Right cardiac atrium (tissue), 5 donors: ENCODE data around the gene RTTN. TPM values are rescaled to one million over a fixed set of nuclear protein-coding genes. Genes with fewer than 3 reads are reported as not detected.

ENCODE experiments used
- ATAC-seq, 2 donors: fragments of 200-7000 bp; cut with Tn5 transposase; one replicate each; pipeline versions ENCODE4 v1.8.0 to v1.9.1; 2020; ENCODE audit warnings: moderate library complexity in 2 of 2, mild to moderate bottlenecking in 1 of 2
- DNase-seq, 3 donors: peaks; one replicate each; pipeline ENCODE4 v3.0.0-alpha.2; 2020
- H3K27ac ChIP-seq: one replicate; pipeline ENCODE4 v1.5.1; 2013; ENCODE audit warnings: mild to moderate bottlenecking, low read length, control low read depth, moderate library complexity
- H3K27me3 ChIP-seq: one replicate; pipeline ENCODE4 v1.6.1; 2013; ENCODE audit not compliant: control insufficient read depth, insufficient read depth
- H3K4me1 ChIP-seq: one replicate; pipeline ENCODE4 v1.6.1; 2013; ENCODE audit warnings: low read length; ENCODE audit not compliant: control insufficient read depth, insufficient read depth
- H3K4me3 ChIP-seq: one replicate; pipeline ENCODE4 v1.5.1; 2013; ENCODE audit warnings: low read length, control low read depth
- H3K9me3 ChIP-seq: one replicate; pipeline ENCODE4 v1.6.1; 2013; ENCODE audit warnings: low read length; ENCODE audit not compliant: control insufficient read depth
- WGBS: extraction: QIAGEN DNeasy Blood & Tissue Kit; methylation state at CpG from one replicate; pipeline ENCODE4 v1.1.7; 2013; 5-methylcytosine and 5-hydroxymethylcytosine counted together
- intact Hi-C, 4 donors: fragments of 100-400 bp; cut with DNase I; formaldehyde crosslinking; loops; one replicate each; pipeline versions ENCODE4 v1.11.0 to v1.14.0; 2022 to 2023
- polyA plus RNA-seq: library from polyadenylated mRNA; stranded (reverse); fragments of 200-250 nt; gene quantifications from one replicate; pipeline ENCODE4 v1.2.3, GENCODE V29; 2013
- total RNA-seq, 4 donors: library from RNA; stranded (reverse); fragmentation: NEBNext Ultra II Directional; extraction: Animal tissue kit (Norgen Biotek cat#: 25700); gene quantifications; one replicate each; pipeline ENCODE4 v1.2.1, GENCODE V29; 2021
- donor health status: healthy with polysubstance abuse.
- donor health status: DM: no; HTN: yes; CAD: no.
- donor health status: DM: no; HTN: no; CAD: no.
- donor health status: DM: no; HTN: yes; CAD: no; lungs with severe emphysema.
- donor health status: DM: yes; HTN: yes; CAD: no.

Gene RTTN
- total and polyA plus RNA-seq, 5 donors = 3.8 to 7.9 (median 6.9) TPM

DNA sequence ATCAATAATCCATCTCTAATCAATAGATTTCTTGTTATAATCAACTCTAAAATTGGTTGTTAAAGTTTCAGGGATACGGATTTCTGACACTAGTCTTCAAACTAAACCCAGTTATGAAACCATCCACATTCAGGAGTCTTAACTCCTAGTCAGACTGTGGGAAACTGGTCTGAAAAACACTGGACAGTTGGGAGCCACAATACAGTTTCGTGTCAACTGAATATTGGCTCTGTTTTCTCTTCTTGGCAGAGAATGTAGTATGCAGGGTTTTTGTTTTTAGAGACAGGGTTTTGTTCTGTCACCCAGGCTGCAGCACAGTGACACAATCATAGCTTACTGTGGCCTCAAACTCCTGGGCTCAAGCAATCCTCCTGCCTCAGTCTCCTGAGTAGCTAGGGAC lies 123.1 kb downstream of the RTTN start:
- no peaks in the 10 kb centered on the region for H3K9me3 ChIP-seq
- intact Hi-C loops = loop anchor here in 1 of 4 donors (10.0 kb wide), 1 partner anchor 448 kb away; no protein-coding TSS in a partner anchor
- no peaks in the 10 kb centered on the region for H3K27me3 ChIP-seq
- H3K4me3 ChIP-seq = no peak overlapping the region
- DNase-seq (no peak), ATAC-seq (no peak)
- WGBS = 68% methylated on average over 2 of the region's 2 CpGs
- no peaks in the 10 kb centered on the region for H3K4me1 ChIP-seq
- H3K27ac ChIP-seq = no peak overlapping the region

DNA sequence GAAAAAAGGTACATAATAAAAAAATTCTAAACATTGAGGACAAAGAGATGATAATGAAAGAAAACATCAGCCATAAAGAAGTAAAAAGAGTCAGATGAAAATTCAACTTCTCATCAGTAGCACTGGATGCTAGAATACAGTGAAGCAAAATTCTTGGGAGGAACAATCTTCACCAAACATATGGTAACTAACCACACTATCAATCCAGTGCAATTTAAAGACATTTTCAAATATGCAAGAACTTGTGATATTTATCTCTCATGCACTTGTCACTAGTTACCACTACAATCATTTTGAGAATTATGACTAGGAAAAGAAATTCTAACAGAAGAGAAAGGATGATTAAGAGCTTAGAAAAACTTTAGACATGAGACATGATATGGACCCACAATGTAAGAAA lies 127.4 kb downstream of the RTTN start:
- DNase-seq (no peak), ATAC-seq (no peak)
- no peaks in the 10 kb centered on the region for H3K27me3 ChIP-seq
- H3K4me1 ChIP-seq = no peaks in the 10 kb centered on the region
- H3K4me3 ChIP-seq = no peak overlapping the region
- H3K9me3 ChIP-seq = no peaks in the 10 kb centered on the region
- H3K27ac ChIP-seq = no peak overlapping the region
- intact Hi-C loops = loop anchor here in 1 of 4 donors (10.0 kb wide), 2 partner anchors 233 to 1233 kb away; no protein-coding TSS in a partner anchor

DNA sequence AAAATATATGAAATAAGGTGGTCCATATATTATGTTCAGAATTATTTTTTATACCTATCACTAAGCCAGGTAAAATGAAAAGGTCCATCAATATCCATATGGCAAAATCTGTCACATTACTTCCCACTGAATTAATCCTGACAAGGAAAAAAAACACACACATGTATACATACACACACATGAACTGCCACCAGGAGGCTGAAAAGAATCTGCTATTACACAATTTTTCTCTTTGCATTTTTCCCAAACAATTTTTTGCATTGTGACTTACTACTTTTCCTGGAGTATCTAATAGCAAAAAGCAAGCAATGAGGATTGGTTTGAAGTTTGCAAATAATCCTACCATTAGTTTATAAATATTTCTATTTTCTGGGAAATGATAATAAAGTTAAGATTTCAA lies 129.6 kb downstream of the RTTN start:
- Histone ChIP-seq H3K9me3 (no peaks in the 10 kb centered on the region), H3K4me3 (no peak overlapping the region), H3K27ac (no peak overlapping the region), H3K27me3 (no peaks in the 10 kb centered on the region), H3K4me1 (no peaks in the 10 kb centered on the region)
- DNase-seq (no peak), ATAC-seq (no peak)
- intact Hi-C loops = loop anchor here in 1 of 4 donors (10.0 kb wide), 2 partner anchors 231 to 1231 kb away; no protein-coding TSS in a partner anchor

DNA sequence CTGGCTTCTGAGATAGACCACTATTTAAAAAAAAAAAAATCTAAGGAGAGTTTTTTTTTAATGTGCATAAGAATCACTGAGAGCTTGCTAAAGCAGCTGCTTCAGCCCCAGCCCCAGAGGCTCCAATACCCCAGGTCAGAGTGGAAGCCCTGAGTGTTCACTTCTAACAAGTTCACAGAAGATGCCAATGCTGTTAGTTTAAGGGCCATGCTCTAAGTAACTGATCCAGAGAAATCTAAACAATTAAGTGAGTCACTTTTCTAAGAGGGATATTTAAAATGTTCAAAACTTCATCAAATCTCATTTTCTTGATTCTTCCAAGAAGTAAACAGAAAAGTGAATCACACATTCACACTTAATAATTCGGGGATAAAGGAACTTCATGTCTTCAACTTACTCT lies 131.4 kb downstream of the RTTN start:
- intact Hi-C loops = loop anchor here in 2 of 4 donors (5.0 to 10.0 kb wide), 3 partner anchors 229 to 1229 kb away; no protein-coding TSS in a partner anchor

DNA sequence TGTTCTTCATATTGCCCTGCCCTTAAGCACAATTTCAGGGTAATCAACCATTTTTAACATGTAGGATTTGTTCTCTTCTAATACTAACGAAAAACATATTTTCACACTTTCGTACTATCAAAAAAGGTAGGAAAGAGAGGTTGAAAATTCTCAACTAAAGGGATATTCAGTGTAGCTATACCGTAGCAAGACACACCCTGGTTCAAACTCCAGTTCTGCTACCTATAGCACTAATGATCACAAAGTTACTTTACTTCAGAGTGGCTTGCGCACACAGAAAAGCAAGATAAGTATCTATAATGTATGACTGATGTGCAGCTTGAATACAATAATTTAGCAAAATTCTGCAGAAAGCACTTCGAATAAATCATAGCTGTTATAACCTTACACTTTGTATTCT lies 132.1 kb downstream of the RTTN start:
- Histone ChIP-seq H3K27me3 (no peaks in the 10 kb centered on the region), H3K27ac (no peak overlapping the region), H3K4me1 (no peaks in the 10 kb centered on the region), H3K4me3 (no peak overlapping the region), H3K9me3 (no peaks in the 10 kb centered on the region)
- WGBS = 96% methylated on average over 5 of the region's 5 CpGs
- intact Hi-C loops = loop anchor here in 2 of 4 donors (5.0 to 10.0 kb wide), 3 partner anchors 229 to 1229 kb away; no protein-coding TSS in a partner anchor
- no peak for ATAC-seq
- DNase-seq = no peak

More for the DNA sequence above, 131.4 kb downstream of the RTTN start:
- ATAC-seq (no peak), DNase-seq (no peak)
- Histone ChIP-seq H3K9me3 (no peaks in the 10 kb centered on the region), H3K27ac (no peak overlapping the region), H3K4me3 (no peak overlapping the region), H3K27me3 (no peaks in the 10 kb centered on the region), H3K4me1 (no peaks in the 10 kb centered on the region)
- 94% methylated on average over 1 of the region's 1 CpG for WGBS

DNA sequence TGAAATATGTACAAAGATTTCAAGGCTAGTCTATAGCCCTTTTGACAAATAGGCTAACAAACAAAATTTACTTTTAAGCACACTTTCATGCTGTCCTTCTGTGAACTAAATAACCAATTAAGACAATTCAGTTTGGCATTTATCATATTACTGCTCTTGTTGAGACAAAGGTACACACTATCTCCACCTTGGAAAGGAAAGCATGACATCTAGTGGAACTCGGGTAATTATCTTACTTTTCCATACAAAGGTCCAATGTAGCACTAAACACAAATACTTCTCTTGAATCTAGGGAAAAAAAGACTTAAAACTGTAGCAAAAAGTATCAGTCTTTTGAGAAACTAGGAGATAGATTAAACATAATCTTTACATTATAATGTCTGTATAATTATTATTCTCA lies 132.8 kb downstream of the RTTN start:
- Histone ChIP-seq H3K27me3 (no peaks in the 10 kb centered on the region), H3K4me3 (no peak overlapping the region), H3K9me3 (no peaks in the 10 kb centered on the region), H3K4me1 (no peaks in the 10 kb centered on the region), H3K27ac (no peak overlapping the region)
- WGBS = 29% methylated on average over 1 of the region's 1 CpG
- ATAC-seq = peak in 1 of 2 donors; percentile 68
- DNase-seq = no peak
- intact Hi-C loops = loop anchor here in 2 of 4 donors (5.0 to 10.0 kb wide), 3 partner anchors 228 to 1228 kb away; no protein-coding TSS in a partner anchor

DNA sequence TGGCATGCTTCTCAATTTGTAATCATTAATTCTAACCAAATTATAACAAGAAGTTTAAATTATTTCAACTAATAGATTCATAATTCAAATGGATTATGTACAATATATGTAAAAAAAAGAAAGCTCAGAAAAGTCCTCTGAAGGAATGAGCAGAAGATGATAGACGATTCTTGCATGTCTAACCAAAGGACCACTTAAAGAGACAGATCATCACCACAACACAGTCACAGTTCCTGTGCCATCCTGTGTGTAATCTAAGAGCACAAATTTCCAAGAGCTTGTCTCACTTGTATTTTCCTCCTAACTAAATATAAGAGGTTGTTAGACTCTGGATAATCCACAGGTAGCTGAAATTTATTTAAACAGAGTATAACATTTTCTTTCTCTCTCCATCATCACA lies 135.5 kb downstream of the RTTN start:
- Histone ChIP-seq H3K27me3 (no peaks in the 10 kb centered on the region), H3K4me3 (no peak overlapping the region), H3K4me1 (no peaks in the 10 kb centered on the region), H3K9me3 (no peaks in the 10 kb centered on the region), H3K27ac (no peak overlapping the region)
- 44% methylated on average over 1 of the region's 1 CpG for WGBS
- ATAC-seq (no peak), DNase-seq (no peak)
- intact Hi-C loops = loop anchor here in 2 of 4 donors (5.0 to 10.0 kb wide), 3 partner anchors 225 to 1225 kb away; no protein-coding TSS in a partner anchor

DNA sequence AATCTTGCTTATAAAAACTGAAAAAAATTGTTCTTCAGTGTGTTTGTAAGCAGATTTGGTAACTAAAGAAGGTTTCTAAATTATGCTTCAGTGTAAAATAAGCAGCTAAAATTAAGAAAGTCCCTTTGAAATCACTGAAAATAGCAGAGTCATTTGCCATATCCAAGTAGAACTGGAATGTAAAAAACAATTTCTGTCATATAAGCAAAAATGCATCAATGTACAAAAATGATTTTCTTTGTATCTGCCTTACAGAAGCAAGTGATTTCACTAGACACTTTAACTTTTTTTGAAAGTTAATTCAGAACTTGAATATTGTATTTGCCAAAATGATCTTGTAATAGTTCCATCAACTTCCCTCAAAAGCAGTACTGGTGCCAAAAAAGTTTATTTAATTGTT lies 136.1 kb downstream of the RTTN start:
- intact Hi-C loops = no loop called here
- no peak for DNase-seq
- no peak overlapping the region for H3K27ac ChIP-seq

DNA sequence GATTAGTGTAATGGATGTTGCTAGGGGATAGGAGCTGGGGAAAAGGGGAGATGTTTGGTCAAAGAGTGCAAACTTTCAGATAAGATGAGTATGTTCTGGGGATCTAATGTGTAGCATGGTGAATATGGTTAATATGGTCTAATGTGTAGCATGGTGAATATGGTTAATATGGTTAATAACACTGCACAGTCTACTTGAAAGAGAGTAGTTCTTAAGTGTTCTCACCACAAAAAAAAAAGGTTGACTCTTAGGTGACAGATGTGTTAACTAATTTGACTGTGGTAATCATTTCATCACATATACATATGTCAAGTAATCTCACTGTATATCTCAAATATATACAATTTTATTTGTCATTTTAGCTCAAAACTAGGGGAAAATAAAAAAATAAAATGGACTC lies 136.5 kb downstream of the RTTN start:
- Histone ChIP-seq H3K27me3 (no peaks in the 10 kb centered on the region), H3K27ac (no peak overlapping the region), H3K4me3 (no peak overlapping the region), H3K4me1 (no peaks in the 10 kb centered on the region), H3K9me3 (no peaks in the 10 kb centered on the region)
- intact Hi-C loops = no loop called here
- ATAC-seq (no peak), DNase-seq (no peak)

More for the DNA sequence above, 136.1 kb downstream of the RTTN start:
- Histone ChIP-seq H3K9me3 (no peaks in the 10 kb centered on the region), H3K27me3 (no peaks in the 10 kb centered on the region), H3K4me1 (no peaks in the 10 kb centered on the region), H3K4me3 (no peak overlapping the region)
- no peak for ATAC-seq

DNA sequence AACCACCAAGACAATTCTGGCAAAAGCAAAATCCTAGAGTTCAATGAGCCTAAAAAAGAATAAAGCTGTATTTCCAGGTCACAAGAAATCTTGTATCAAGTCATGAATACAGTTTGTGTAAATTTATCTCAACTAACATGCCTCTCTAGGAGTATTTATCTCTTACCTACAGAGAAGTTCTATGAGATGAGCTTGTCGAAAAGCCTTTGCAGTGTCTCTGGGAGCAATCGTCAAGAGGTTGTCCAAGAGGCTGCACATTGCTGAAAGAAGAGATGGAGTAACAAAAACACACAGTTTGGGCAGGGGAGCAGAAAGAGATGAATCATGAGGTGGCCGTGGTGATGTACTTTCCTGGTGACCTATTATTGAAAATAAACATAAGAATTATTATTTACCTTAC lies 145.8 kb downstream of the RTTN start:
- 94% methylated on average over 3 of the region's 3 CpGs for WGBS
- intact Hi-C loops = no loop called here
- H3K27me3 ChIP-seq = no peaks in the 10 kb centered on the region
- no peaks in the 10 kb centered on the region for H3K9me3 ChIP-seq
- no peaks in the 10 kb centered on the region for H3K4me1 ChIP-seq
- no peak overlapping the region for H3K4me3 ChIP-seq
- H3K27ac ChIP-seq = no peak overlapping the region
- ATAC-seq (no peak), DNase-seq (no peak)

DNA sequence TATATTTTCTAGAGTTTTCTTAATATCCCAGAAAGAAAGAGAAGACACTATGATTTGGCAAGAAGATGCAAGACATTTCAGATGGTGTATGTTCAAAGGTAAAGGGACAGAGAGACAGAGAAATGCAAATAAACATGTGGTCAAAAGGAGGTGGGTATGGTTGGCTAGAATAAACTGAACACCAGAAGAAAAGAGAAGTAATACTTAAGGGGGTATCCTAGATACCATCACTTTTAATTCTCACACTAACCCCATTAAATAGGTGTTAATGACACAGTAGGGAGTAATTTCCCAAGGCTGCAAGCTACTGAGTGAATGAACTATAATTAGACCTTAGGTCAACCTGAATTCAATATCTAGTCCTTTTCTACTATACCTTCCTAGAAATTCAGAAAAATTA lies 146.6 kb downstream of the RTTN start:
- Histone ChIP-seq H3K4me1 (no peaks in the 10 kb centered on the region), H3K27me3 (no peaks in the 10 kb centered on the region), H3K27ac (no peak overlapping the region), H3K4me3 (no peak overlapping the region), H3K9me3 (no peaks in the 10 kb centered on the region)
- ATAC-seq (no peak), DNase-seq (no peak)
- intact Hi-C loops = no loop called here
